Heart right ventricle (tissue), 16 donors: ENCODE results near the gene ICOS. TPM values are rescaled to one million over a fixed set of nuclear protein-coding genes. Genes with fewer than 3 reads are reported as not detected.
"Not testable (repeated sequence)": the region's sequence is repeated elsewhere in the genome, so short reads cannot be mapped to it uniquely, and the experiment has no call there.

Source experiments
- ATAC-seq, 8 donors: fragments of 200-7000 bp; cut with Tn5 transposase; one replicate each; pipeline ENCODE4 v1.9.1; 2020; ENCODE audit warnings: mild to moderate bottlenecking in 8 of 8, moderate library complexity in 8 of 8, moderate number of reproducible peaks in 1 of 8
- DNase-seq, 2 donors: peaks; one replicate each; pipeline ENCODE4 v3.0.0-alpha.2; 2020
- H3K27ac ChIP-seq, 10 donors: fragments of 200-600 bp; sonication (generic) in 2 of 10; one replicate each; pipeline versions ENCODE4 v1.5.0 to v1.8.0; 2020 to 2022; ENCODE audit warnings: mild to moderate bottlenecking in 3 of 10
- H3K27me3 ChIP-seq, 7 donors: fragments of 200-600 bp; one replicate each; pipeline ENCODE4 v1.8.0; 2021 to 2022; ENCODE audit warnings: mild to moderate bottlenecking in 2 of 7
- H3K36me3 ChIP-seq, 9 donors: fragments of 200-600 bp; sonication (generic) in 1 of 9; one replicate each; pipeline versions ENCODE4 v1.5.0 to v1.8.0; 2020 to 2022; ENCODE audit warnings: mild to moderate bottlenecking in 2 of 9
- H3K4me1 ChIP-seq, 9 donors: fragments of 200-600 bp; sonication (generic) in 1 of 9; one replicate each; pipeline versions ENCODE4 v1.5.0 to v1.8.0; 2020 to 2022; ENCODE audit warnings: mild to moderate bottlenecking in 4 of 9
- H3K4me3 ChIP-seq, 10 donors: fragments of 200-600 bp; sonication (generic) in 2 of 10; one replicate each; pipeline versions ENCODE4 v1.5.0 to v1.8.0; 2020 to 2022; ENCODE audit warnings: mild to moderate bottlenecking in 7 of 10, moderate library complexity in 2 of 10
- H3K9me3 ChIP-seq, 11 donors: fragments of 200-600 bp in 10 of 11; sonication (generic) in 2 of 11; one replicate each; pipeline versions ENCODE4 v1.5.0 to v1.8.0; 2013 to 2022; ENCODE audit warnings: mild to moderate bottlenecking in 2 of 11, control low read depth in 1 of 11, moderate library complexity in 1 of 11
- WGBS, 2 donors: extraction: QIAGEN DNeasy Blood & Tissue Kit; methylation state at CpG; one replicate each; pipeline ENCODE4 v1.1.7; 2013; ENCODE audit warnings: inconsistent platforms in 1 of 2; 5-methylcytosine and 5-hydroxymethylcytosine counted together
- intact Hi-C, 10 donors: fragments of 100-400 bp; cut with DNase I; formaldehyde crosslinking; loops; one replicate each; pipeline versions ENCODE4 v1.11.1 to v1.14.2; 2022
- polyA plus RNA-seq, 2 donors: library from polyadenylated mRNA; stranded (reverse); fragments of 200-250 nt; gene quantifications; one replicate each; pipeline ENCODE4 v1.2.3, GENCODE V29; 2013
- total RNA-seq, 10 donors: library from RNA; stranded (reverse); fragmentation: NEBNext Ultra II Directional in 3 of 10; extraction: Animal tissue kit (Norgen Biotek cat#: 25700) in 3 of 10; gene quantifications; one replicate each; pipeline versions ENCODE4 v1.2.1 to v1.2.4, GENCODE V29; 2021 to 2023
- TF ChIP-seq, protein P1 (sequence below), 9 donors: fragments of 200-600 bp; sonication (generic) in 2 of 9; IDR thresholded peaks; one replicate each; pipeline versions ENCODE4 v1.5.0 to v1.8.0; 2021 to 2022; ENCODE audit warnings: antibody characterized with exemption in 9 of 9, mild to moderate bottlenecking in 5 of 9, moderate library complexity in 1 of 9
- donor health status: Arrhythmogenic right ventricular cardiomyopathy.
- donor health status: ischemic (EF 13 %, LVEDD 7.1; RV severe dilation, severe dysfunction).
- donor health status: healthy with polysubstance abuse.
- donor health status: DM: no; HTN: yes; CAD: no.
- donor health status: DM: no; HTN: no; CAD: no.
- donor health status: ischemic (EF 25% LVEDD 6.9; RV normal size, moderate dysfunction).
- donor health status: ischemic (EF 25% LVEDD 5.7; RV mildly dilated, moderate dysfunction).
- donor health status: healthy.
- donor health status: DM: yes; HTN: yes; CAD: no.
- donor health status: Ischemic cardiomyopathy.
- donor health status: ischemic (EF 35%, LVEDD 5.7; RV mildly dilated, moderate dysfunction).
- donor health status: nonischemic (EF 11% LVEDD 7.7; RV severe dilation, severe dysfunction).
- donor health status: DM: yes; HTN: yes; CAD: no.
- donor health status: PGD.
- donor health status: ischemic (EF 29% LVEDD 5.4; RV normal size, mild dysfunction).
- donor health status: nonischemic (EF 23%, LVEDD 6.1; RV moderate dilation, normal function).

The ICOS gene
- total and polyA plus RNA-seq, 12 donors = 0.01 to 1.2 (median 0.09) TPM; not detected in 7

DNA sequence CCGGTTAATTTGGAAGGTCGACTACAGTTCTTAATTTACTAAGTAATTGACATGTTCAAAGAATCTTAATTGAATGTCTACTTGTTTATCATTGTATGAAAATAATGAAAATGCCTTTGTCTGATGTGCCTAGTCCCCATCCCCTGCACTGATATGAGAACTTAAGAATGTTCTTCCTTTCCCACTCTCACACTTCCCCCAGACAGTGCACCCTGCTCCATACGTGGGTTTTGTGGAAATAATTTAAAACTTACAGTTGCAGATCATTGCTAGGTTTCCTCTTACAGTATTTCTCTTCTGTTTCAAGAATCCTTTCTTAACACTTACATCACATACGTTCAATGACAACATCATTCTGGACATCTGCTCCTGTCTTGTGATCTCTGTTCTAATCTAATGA lies 3.5 kb downstream of the ICOS start:
- no peak for DNase-seq
- 71 to 75% methylated on average over 4 of the region's 4 CpGs for WGBS, 2 donors
- Histone ChIP-seq H3K4me3 (peak overlapping the region in 1 of 10 donors; percentile 42), H3K27ac (peak overlapping the region in 1 of 10 donors; percentile 20), H3K27me3 (no peaks in the 10 kb centered on the region), H3K9me3 (no peaks in the 10 kb centered on the region), H3K4me1 (no peaks in the 10 kb centered on the region), H3K36me3 (no peaks in the 10 kb centered on the region)
- TF ChIP-seq, protein P1, sequence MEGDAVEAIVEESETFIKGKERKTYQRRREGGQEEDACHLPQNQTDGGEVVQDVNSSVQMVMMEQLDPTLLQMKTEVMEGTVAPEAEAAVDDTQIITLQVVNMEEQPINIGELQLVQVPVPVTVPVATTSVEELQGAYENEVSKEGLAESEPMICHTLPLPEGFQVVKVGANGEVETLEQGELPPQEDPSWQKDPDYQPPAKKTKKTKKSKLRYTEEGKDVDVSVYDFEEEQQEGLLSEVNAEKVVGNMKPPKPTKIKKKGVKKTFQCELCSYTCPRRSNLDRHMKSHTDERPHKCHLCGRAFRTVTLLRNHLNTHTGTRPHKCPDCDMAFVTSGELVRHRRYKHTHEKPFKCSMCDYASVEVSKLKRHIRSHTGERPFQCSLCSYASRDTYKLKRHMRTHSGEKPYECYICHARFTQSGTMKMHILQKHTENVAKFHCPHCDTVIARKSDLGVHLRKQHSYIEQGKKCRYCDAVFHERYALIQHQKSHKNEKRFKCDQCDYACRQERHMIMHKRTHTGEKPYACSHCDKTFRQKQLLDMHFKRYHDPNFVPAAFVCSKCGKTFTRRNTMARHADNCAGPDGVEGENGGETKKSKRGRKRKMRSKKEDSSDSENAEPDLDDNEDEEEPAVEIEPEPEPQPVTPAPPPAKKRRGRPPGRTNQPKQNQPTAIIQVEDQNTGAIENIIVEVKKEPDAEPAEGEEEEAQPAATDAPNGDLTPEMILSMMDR (IDR thresholded peaks at IDR 0.05) = no peak
- no peak for ATAC-seq
- intact Hi-C loops = no loop called here

GRCh38 chr2:203943493-203944382 lies 7.2 kb downstream of the ICOS start:
- H3K27ac ChIP-seq, H3K27me3 ChIP-seq, intact Hi-C loops, DNase-seq, H3K36me3 ChIP-seq, H3K4me1 ChIP-seq, ATAC-seq, H3K4me3 ChIP-seq, H3K9me3 ChIP-seq: not testable (repeated sequence)
- WGBS, 2 donors = 92 to 96% methylated on average over 7 of the region's 7 CpGs

DNA sequence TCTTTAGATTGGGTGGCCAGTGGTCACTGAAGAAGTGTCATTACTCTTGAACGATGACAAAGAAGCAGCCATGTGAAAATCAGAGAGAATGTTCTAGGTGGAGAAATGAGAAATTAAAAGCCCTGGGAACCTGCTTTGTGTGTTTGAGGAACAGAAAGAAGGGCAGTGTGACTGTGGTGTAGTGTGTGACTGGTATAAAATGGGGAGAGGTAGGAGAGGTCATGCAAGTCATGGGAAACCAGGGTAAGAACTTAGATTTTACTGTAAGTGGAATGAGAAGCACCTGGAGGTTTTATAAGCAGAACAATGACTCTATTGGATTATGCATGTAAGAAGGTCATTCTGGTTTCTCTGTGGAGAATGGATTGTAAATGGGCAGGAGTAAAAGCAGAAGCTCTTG lies 12.2 kb downstream of the ICOS start:
- no peaks in the 10 kb centered on the region for H3K27me3 ChIP-seq
- H3K9me3 ChIP-seq = peaks cover 0 to 9% (median 0%) of the 10 kb centered on the region in 11 donors
- H3K4me1 ChIP-seq = peaks cover 0 to 3% (median 0%) of the 10 kb centered on the region in 9 donors
- ATAC-seq (no peak), DNase-seq (no peak)
- H3K4me3 ChIP-seq = no peak overlapping the region
- no peak overlapping the region for H3K27ac ChIP-seq
- H3K36me3 ChIP-seq = no peaks in the 10 kb centered on the region
- TF ChIP-seq, protein P1 (IDR thresholded peaks at IDR 0.05) = no peak
- intact Hi-C loops = no loop called here
- 87 to 90% methylated on average over 1 of the region's 1 CpG for WGBS, 2 donors

DNA sequence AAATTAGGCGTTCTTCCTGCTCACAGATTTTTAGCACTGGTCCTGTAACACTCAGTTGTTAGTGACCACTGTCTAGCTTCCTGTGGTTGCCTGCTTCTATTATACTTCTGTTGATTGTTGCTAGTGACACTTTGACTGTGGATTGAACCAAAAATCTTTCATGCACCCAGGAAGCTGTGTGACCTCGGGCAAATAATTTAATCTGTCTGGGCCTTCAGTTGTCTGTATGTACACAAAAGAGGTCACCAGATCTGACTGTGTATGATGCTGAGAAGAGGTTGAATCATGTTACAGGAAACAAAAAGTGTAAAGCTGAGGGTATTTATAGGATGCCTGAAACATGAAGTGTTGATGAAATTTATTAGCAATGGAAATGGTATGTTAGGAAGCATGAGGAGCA lies 12.7 kb downstream of the ICOS start:
- Histone ChIP-seq H3K4me3 (no peak overlapping the region), H3K9me3 (peaks cover 0 to 9% (median 0%) of the 10 kb centered on the region in 11 donors), H3K36me3 (no peaks in the 10 kb centered on the region), H3K4me1 (peaks cover 0 to 3% (median 0%) of the 10 kb centered on the region in 9 donors), H3K27me3 (no peaks in the 10 kb centered on the region), H3K27ac (no peak overlapping the region)
- intact Hi-C loops = no loop called here
- DNase-seq = no peak
- ATAC-seq = no peak
- 78 to 88% methylated on average over 2 of the region's 2 CpGs for WGBS, 2 donors
- TF ChIP-seq, protein P1 (IDR thresholded peaks at IDR 0.05) = no peak

DNA sequence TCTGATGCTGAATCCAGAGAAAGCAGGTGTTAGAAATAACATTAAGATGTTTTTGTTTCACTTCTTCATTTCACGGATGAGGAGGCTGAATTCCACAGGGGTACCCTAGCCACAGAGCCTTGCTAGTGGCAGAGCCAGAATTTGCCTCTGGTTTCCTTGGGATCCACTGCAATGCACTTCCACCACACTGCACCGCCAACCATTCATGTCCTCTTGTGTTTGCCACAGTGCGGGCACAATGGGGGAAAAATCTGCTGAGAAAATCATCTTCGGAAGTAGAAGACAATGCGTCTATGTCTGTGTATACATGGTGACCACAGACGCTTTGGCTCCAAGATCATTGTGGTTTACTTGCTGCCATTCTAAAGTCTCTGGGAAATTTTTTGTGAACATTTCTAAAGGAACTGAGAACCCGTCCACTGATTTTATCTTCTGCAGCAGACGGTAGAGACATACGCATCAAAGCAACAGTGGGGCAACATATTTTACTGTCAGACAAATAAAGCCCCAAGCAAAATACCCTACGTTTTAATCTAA lies 14.9 kb downstream of the ICOS start:
- Histone ChIP-seq H3K4me3 (no peak overlapping the region), H3K4me1 (peaks cover 0 to 3% (median 0%) of the 10 kb centered on the region in 9 donors), H3K9me3 (peaks cover 0 to 9% (median 0%) of the 10 kb centered on the region in 11 donors), H3K27ac (no peak overlapping the region), H3K27me3 (no peaks in the 10 kb centered on the region), H3K36me3 (no peaks in the 10 kb centered on the region)
- WGBS, 2 donors = 75 to 82% methylated on average over 10 of the region's 10 CpGs
- TF ChIP-seq, protein P1 (IDR thresholded peaks at IDR 0.05) = no peak
- intact Hi-C loops = no loop called here
- DNase-seq (no peak), ATAC-seq (no peak)
